IPS-11a (cell line): ENCODE measurements around the gene AGRN.
"Not testable (repeated sequence)": the region's sequence is repeated elsewhere in the genome, so short reads cannot be mapped to it uniquely, and the experiment has no call there.

Source experiments
- H3K4me3 ChIP-seq: one replicate; pipeline ENCODE4 v1.5.1; 2013; ENCODE audit warnings: low read depth, low read length, control low read depth

The AGRN gene

DNA sequence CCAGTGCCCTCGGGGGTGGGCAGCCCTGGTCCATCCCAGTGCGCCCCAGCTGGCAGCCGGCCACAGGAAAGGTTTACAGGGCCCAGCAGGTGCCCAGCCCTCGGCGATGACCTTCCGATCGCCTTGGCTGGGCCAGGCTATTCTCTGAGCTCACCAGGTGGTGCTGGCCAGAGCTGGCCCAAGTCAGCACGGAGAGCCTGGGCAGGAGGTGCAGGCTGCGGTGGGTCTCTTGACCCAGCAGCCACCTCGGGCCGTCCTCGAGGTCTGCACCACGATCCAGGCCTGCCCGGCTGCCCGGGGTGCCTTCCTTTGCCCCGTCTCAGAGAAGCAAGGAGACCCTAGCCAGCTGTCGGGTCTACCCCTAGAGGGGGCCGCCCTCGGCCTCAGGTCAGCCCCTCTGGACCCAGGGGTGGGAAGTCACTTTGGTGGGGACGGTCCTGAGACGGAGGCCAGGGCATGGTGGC is 38.4 kb upstream of the AGRN start:
- no peak overlapping the region for H3K4me3 ChIP-seq

GRCh38 chr1:981955-982558 is 37.9 kb upstream of the AGRN start, which contains the start of gene PERM1:
TSS of gene PERM1 (minus strand) at chr1:982093. CDS start at chr1:981029, 1,064 bp downstream.
- H3K4me3 ChIP-seq: no peak within 1 kb of the TSS

GRCh38 chr1:982765-983436 is 37.0 kb upstream of the AGRN start:
- H3K4me3 ChIP-seq: no peak overlapping the region

DNA sequence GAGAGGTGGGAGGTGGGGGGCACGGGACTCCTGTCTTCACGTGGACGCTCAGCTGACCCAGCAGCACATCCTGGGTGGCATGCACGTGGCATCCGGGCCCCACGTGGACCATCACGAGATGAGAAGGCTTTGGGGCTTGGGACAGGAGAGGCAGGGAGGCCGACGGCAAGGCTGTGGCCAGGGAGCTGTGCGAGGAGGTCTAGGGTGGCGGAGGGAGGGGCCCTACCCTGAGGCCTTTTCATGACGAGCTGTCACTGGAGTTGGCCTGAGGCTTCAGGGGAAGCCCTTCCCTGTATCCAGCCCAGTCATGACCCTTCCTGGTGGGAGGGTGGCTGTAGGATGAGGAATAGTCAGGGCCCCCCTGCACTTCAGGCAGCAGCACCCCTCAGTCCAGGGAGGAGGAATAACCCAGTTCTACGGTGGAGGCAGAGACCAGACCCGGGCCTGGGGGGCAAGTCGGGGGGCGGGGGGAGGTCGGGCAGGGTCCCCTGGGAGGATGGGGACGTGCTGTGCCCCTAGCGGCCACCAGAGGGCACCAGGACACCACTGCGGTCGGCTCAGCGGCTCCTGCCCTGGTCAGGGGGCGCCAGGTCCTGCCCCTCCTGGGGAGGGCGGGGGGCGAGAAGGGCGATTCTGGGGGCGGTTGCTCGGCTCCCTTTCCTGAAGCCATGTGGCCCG is 36.0 kb upstream of the AGRN start:
- no peak overlapping the region for H3K4me3 ChIP-seq

GRCh38 chr1:984476-984814 is 35.5 kb upstream of the AGRN start:
- no peak overlapping the region for H3K4me3 ChIP-seq

- no peak overlapping the region for H3K4me3 ChIP-seq
These were observed 34.8 kb upstream of the AGRN start for GRCh38 chr1:985126-985525.

GRCh38 chr1:988061-988460 is 31.9 kb upstream of the AGRN start:
- not testable (repeated sequence) for H3K4me3 ChIP-seq

GRCh38 chr1:991275-991674 is 28.6 kb upstream of the AGRN start:
- H3K4me3 ChIP-seq: not testable (repeated sequence)

- H3K4me3 ChIP-seq: no peak overlapping the region
These were observed 28.0 kb upstream of the AGRN start for GRCh38 chr1:991895-992294.

GRCh38 chr1:992362-992761 is 27.6 kb upstream of the AGRN start:
- no peak overlapping the region for H3K4me3 ChIP-seq

- no peak overlapping the region for H3K4me3 ChIP-seq
These were observed 26.4 kb upstream of the AGRN start for GRCh38 chr1:993379-993995.

DNA sequence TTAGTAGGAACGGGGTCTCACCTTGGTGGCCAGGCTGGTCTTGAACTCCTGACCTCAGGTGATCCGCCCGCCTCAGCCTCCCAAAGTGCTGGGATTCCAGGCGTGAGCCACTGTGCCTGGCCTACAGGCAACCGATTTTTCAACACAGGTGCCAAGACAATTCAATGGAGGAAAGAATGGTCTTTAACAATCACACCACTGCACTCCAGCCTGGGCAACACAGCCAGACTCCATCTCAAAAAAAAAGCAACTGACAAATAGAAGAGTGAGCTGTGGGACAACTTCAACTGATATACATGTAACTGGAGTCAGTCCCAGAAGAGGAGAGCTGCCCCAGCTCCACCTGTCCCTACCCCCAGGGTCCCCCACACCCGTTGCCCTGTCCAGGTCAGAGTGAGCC is 25.4 kb upstream of the AGRN start:
- H3K4me3 ChIP-seq: not testable (repeated sequence)

DNA sequence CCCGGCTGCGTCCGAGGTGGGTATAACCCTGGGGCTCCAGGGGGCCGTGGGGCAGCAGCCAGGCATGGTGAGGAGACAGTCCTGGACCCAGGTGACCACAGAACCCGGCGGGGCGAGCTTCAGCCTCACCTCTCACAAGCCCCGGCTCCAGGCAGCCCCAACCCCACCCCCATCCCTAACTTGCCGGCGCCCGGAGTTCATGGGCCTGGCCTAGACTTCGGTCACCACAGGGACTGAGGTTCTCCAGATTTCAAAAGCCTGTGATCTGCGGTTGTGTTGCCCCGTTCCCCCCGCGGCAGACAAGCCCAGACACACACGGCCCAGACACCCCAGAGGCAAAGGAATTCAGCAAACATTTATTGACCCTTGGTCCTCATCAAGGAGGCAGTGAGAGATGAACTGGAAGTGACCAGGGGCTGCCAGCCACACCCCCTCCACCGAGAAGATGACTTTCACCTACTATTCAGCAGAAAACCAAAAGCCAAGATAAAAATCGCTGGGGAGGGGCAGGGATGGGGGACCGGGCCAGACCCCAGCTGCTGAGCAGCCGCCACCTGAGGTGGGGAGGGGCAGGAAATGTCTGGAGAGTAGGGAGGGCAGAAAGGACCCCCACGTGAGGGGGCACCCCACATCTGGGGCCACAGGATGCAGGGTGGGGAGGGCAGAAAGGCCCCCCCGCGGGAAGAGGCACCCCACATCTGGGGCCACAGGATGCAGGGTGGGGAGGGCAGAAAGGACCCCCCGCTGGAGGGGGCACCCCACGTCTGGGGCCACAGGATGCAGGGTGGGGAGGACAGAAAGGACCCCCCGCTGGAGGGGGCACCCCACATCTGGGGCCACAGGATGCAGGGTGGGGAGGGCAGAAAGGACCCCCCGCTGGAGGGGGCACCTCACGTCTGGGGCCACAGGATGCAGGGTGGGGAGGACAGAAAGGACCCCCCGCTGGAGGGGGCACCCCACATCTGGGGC is 24.0 kb upstream of the AGRN start:
- H3K4me3 ChIP-seq: no peak overlapping the region

GRCh38 chr1:996851-997712 is 22.8 kb upstream of the AGRN start:
- no peak overlapping the region for H3K4me3 ChIP-seq

DNA sequence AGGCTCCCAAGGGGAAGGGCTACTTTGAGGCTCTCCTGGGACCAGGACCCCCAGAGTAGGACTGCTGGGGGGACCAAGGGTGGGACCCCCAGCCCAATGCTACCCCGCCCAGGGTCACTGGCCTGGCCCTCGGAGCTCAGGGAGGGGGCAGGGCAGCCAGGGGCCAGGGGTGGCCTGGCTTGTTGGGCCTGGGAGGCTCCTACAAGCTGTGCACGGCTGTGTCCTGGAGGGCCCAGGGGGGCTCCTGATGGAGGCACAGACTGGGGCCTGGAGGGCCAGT is 22.3 kb upstream of the AGRN start:
- H3K4me3 ChIP-seq: no peak overlapping the region

GRCh38 chr1:997993-998744 is 21.8 kb upstream of the AGRN start:
- H3K4me3 ChIP-seq: no peak overlapping the region

GRCh38 chr1:998745-998994 is 21.2 kb upstream of the AGRN start:
- H3K4me3 ChIP-seq: peak overlapping the region; percentile 24

GRCh38 chr1:998995-999724 is 20.8 kb upstream of the AGRN start:
- H3K4me3 ChIP-seq: peak overlapping the region; percentile 24
